ENCODE measurements around the gene TTLL11.
"Not testable (repeated sequence)": the region's sequence is repeated elsewhere in the genome, so short reads cannot be mapped to it uniquely, and the experiment has no call there.

The TTLL11 gene

GRCh38 chr9:122086873-122087272 is 6.2 kb downstream of the TTLL11 start:
- H3K4me3 Mint-ChIP-seq = no peak overlapping the region
- no peak overlapping the region for H3K27ac Mint-ChIP-seq

GRCh38 chr9:122085260-122085659 is 7.8 kb downstream of the TTLL11 start:
- H3K27ac Mint-ChIP-seq = no peak overlapping the region
- H3K36me3 Mint-ChIP-seq = no peaks in the 10 kb centered on the region
- no peaks in the 10 kb centered on the region for H3K9me3 Mint-ChIP-seq (ENCODE audit: low read depth)
- H3K4me3 Mint-ChIP-seq = no peak overlapping the region
- no peaks in the 10 kb centered on the region for H3K27me3 Mint-ChIP-seq
- H3K4me1 Mint-ChIP-seq (ENCODE audit: low read depth) = peaks cover 28% of the 10 kb centered on the region

More at GRCh38 chr9:122086873-122087272, 6.2 kb downstream of the TTLL11 start:
- peaks cover 41% of the 10 kb centered on the region for H3K4me1 Mint-ChIP-seq (ENCODE audit: low read depth)
- no peaks in the 10 kb centered on the region for H3K36me3 Mint-ChIP-seq
- H3K9me3 Mint-ChIP-seq (ENCODE audit: low read depth) = no peaks in the 10 kb centered on the region
- H3K27me3 Mint-ChIP-seq = no peaks in the 10 kb centered on the region

GRCh38 chr9:122084026-122084675 is 9.0 kb downstream of the TTLL11 start:
- H3K4me1 Mint-ChIP-seq (ENCODE audit: low read depth) = peaks cover 21% of the 10 kb centered on the region
- H3K4me3 Mint-ChIP-seq = no peak overlapping the region
- H3K27ac Mint-ChIP-seq = no peak overlapping the region
- no peaks in the 10 kb centered on the region for H3K36me3 Mint-ChIP-seq
- no peaks in the 10 kb centered on the region for H3K9me3 Mint-ChIP-seq (ENCODE audit: low read depth)
- no peaks in the 10 kb centered on the region for H3K27me3 Mint-ChIP-seq

- Mint-ChIP-seq H3K27ac (no peak overlapping the region), H3K4me3 (no peak overlapping the region), H3K36me3 (peaks cover 11% of the 10 kb centered on the region), H3K9me3 (ENCODE audit: low read depth) (peaks cover 20% of the 10 kb centered on the region), H3K27me3 (no peaks in the 10 kb centered on the region), H3K4me1 (ENCODE audit: low read depth) (peaks cover 15% of the 10 kb centered on the region)
Measured at GRCh38 chr9:122080986-122081385, 12.1 kb downstream of the TTLL11 start.

- H3K4me3 Mint-ChIP-seq = no peak overlapping the region
- H3K27me3 Mint-ChIP-seq = no peaks in the 10 kb centered on the region
- peaks cover 9% of the 10 kb centered on the region for H3K4me1 Mint-ChIP-seq (ENCODE audit: low read depth)
- peaks cover 20% of the 10 kb centered on the region for H3K9me3 Mint-ChIP-seq (ENCODE audit: low read depth)
- H3K36me3 Mint-ChIP-seq = peaks cover 11% of the 10 kb centered on the region
- no peak overlapping the region for H3K27ac Mint-ChIP-seq
Measured at GRCh38 chr9:122078557-122078956, 14.6 kb downstream of the TTLL11 start.

GRCh38 chr9:122076773-122077172 is 16.3 kb downstream of the TTLL11 start:
- Mint-ChIP-seq H3K4me3 (no peak overlapping the region), H3K27ac (no peak overlapping the region), H3K27me3 (no peaks in the 10 kb centered on the region)

GRCh38 chr9:122076117-122076516 is 17.0 kb downstream of the TTLL11 start:
- Mint-ChIP-seq H3K4me1 (ENCODE audit: low read depth) (peaks cover 5% of the 10 kb centered on the region), H3K4me3 (no peak overlapping the region), H3K36me3 (peaks cover 11% of the 10 kb centered on the region), H3K27me3 (no peaks in the 10 kb centered on the region), H3K9me3 (ENCODE audit: low read depth) (peaks cover 20% of the 10 kb centered on the region), H3K27ac (no peak overlapping the region)

More at GRCh38 chr9:122076773-122077172, 16.3 kb downstream of the TTLL11 start:
- peaks cover 6% of the 10 kb centered on the region for H3K4me1 Mint-ChIP-seq (ENCODE audit: low read depth)
- peaks cover 11% of the 10 kb centered on the region for H3K36me3 Mint-ChIP-seq
- peaks cover 20% of the 10 kb centered on the region for H3K9me3 Mint-ChIP-seq (ENCODE audit: low read depth)

GRCh38 chr9:122075135-122076030 is 17.7 kb downstream of the TTLL11 start:
- peaks cover 20% of the 10 kb centered on the region for H3K9me3 Mint-ChIP-seq (ENCODE audit: low read depth)
- H3K27ac Mint-ChIP-seq = no peak overlapping the region
- peaks cover 5% of the 10 kb centered on the region for H3K4me1 Mint-ChIP-seq (ENCODE audit: low read depth)
- H3K27me3 Mint-ChIP-seq = no peaks in the 10 kb centered on the region
- H3K4me3 Mint-ChIP-seq = no peak overlapping the region
- peaks cover 12% of the 10 kb centered on the region for H3K36me3 Mint-ChIP-seq

- Mint-ChIP-seq H3K4me3 (no peak overlapping the region), H3K9me3 (ENCODE audit: low read depth) (peaks cover 4% of the 10 kb centered on the region), H3K27me3 (no peaks in the 10 kb centered on the region), H3K36me3 (peaks cover 10% of the 10 kb centered on the region), H3K27ac (no peak overlapping the region), H3K4me1 (ENCODE audit: low read depth) (peaks cover 5% of the 10 kb centered on the region)
Measured at GRCh38 chr9:122071715-122072114, 21.4 kb downstream of the TTLL11 start.

- H3K9me3 Mint-ChIP-seq (ENCODE audit: low read depth) = no peaks in the 10 kb centered on the region
- no peak overlapping the region for H3K27ac Mint-ChIP-seq
- peaks cover 9% of the 10 kb centered on the region for H3K36me3 Mint-ChIP-seq
- no peak overlapping the region for H3K4me3 Mint-ChIP-seq
- no peaks in the 10 kb centered on the region for H3K27me3 Mint-ChIP-seq
- H3K4me1 Mint-ChIP-seq (ENCODE audit: low read depth) = peaks cover 4% of the 10 kb centered on the region
Measured at GRCh38 chr9:122070728-122071515, 22.2 kb downstream of the TTLL11 start.

- H3K27ac Mint-ChIP-seq; H3K4me1 Mint-ChIP-seq (ENCODE audit: low read depth); H3K4me3 Mint-ChIP-seq; H3K9me3 Mint-ChIP-seq (ENCODE audit: low read depth); H3K27me3 Mint-ChIP-seq: not testable (repeated sequence)
- H3K36me3 Mint-ChIP-seq = peaks cover 12% of the 10 kb centered on the region
Measured at GRCh38 chr9:122066680-122067079, 26.4 kb downstream of the TTLL11 start.

GRCh38 chr9:122065923-122066629 is 27.0 kb downstream of the TTLL11 start:
- H3K36me3 Mint-ChIP-seq = peaks cover 12% of the 10 kb centered on the region
- H3K27me3 Mint-ChIP-seq = no peaks in the 10 kb centered on the region
- H3K4me1 Mint-ChIP-seq (ENCODE audit: low read depth) = peaks cover 10% of the 10 kb centered on the region
- no peak overlapping the region for H3K27ac Mint-ChIP-seq
- no peak overlapping the region for H3K4me3 Mint-ChIP-seq
- no peaks in the 10 kb centered on the region for H3K9me3 Mint-ChIP-seq (ENCODE audit: low read depth)

GRCh38 chr9:122060481-122060880 is 32.6 kb downstream of the TTLL11 start:
- peaks cover 5% of the 10 kb centered on the region for H3K4me1 Mint-ChIP-seq (ENCODE audit: low read depth)
- no peaks in the 10 kb centered on the region for H3K9me3 Mint-ChIP-seq (ENCODE audit: low read depth)
- no peak overlapping the region for H3K4me3 Mint-ChIP-seq
- H3K27ac Mint-ChIP-seq = no peak overlapping the region
- no peaks in the 10 kb centered on the region for H3K27me3 Mint-ChIP-seq
- peaks cover 3% of the 10 kb centered on the region for H3K36me3 Mint-ChIP-seq

GRCh38 chr9:122059955-122060324 is 33.2 kb downstream of the TTLL11 start:
- H3K36me3 Mint-ChIP-seq = peaks cover 3% of the 10 kb centered on the region

More at GRCh38 chr9:122059955-122060324, 33.2 kb downstream of the TTLL11 start:
- Mint-ChIP-seq H3K9me3 (ENCODE audit: low read depth) (no peaks in the 10 kb centered on the region), H3K27ac (no peak overlapping the region), H3K4me3 (no peak overlapping the region), H3K27me3 (no peaks in the 10 kb centered on the region), H3K4me1 (ENCODE audit: low read depth) (peaks cover 5% of the 10 kb centered on the region)
